Fibroblast of mammary gland (primary cell): ENCODE data around the gene TMPRSS11E.
"Not testable (repeated sequence)": the region's sequence is repeated elsewhere in the genome, so short reads cannot be mapped to it uniquely, and the experiment has no call there.

Experiments used
- DNase-seq: peaks from one replicate; pipeline ENCODE4 v3.0.0-alpha.2; 2010; ENCODE audit warnings: low read depth
- H3K4me3 ChIP-seq: 2 replicates; pipeline ENCODE4 v1.5.1; 2011; ENCODE audit warnings: low read depth, mild to moderate bottlenecking, low read length, moderate library complexity; ENCODE audit not compliant: control insufficient read depth
- CTCF ChIP-seq: conservative IDR thresholded peaks from 2 replicates; pipeline ENCODE4 v1.5.1; 2011; ENCODE audit warnings: low read depth, low read length, inconsistent platforms; ENCODE audit not compliant: control insufficient read depth, insufficient read depth

The TMPRSS11E gene, protein sequence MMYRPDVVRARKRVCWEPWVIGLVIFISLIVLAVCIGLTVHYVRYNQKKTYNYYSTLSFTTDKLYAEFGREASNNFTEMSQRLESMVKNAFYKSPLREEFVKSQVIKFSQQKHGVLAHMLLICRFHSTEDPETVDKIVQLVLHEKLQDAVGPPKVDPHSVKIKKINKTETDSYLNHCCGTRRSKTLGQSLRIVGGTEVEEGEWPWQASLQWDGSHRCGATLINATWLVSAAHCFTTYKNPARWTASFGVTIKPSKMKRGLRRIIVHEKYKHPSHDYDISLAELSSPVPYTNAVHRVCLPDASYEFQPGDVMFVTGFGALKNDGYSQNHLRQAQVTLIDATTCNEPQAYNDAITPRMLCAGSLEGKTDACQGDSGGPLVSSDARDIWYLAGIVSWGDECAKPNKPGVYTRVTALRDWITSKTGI

GRCh38 chr4:68447201-68447600 is at the start of gene TMPRSS11E:
Gene TMPRSS11E (plus strand): TSS chr4:68447463. CDS start chr4:68447513, 50 bp downstream.
- no peak within 1 kb of the TSS for H3K4me3 ChIP-seq
- DNase-seq, result no peak
- TF ChIP-seq CTCF, result no peak

- TF ChIP-seq CTCF, result no peak
- no peak for DNase-seq
- H3K4me3 ChIP-seq, result no peak overlapping the region
These were observed 48.0 kb upstream of the TMPRSS11E start for GRCh38 chr4:68399306-68399705.

GRCh38 chr4:68401231-68401630 is 46.0 kb upstream of the TMPRSS11E start:
- no peak for DNase-seq
- H3K4me3 ChIP-seq, result no peak overlapping the region
- TF ChIP-seq CTCF, result no peak

DNA sequence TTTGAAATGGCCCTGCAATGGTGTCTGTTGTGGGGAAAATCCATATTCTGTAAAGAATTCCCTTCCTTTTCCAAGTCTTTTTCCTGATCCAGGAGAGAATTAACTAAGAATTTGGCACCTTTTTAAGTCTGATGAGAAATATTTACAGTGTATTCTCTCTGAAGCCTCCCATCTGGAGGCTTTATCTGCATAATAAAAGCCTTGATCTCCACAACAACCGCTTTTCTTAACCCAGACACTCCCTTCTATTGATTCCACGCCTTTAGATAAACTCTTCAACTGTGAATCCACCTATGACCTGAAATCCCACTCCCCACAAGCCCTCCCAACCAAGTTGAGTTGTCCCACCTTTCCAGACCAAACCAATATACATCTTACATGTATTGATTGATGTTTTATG is 43.1 kb upstream of the TMPRSS11E start:
- H3K4me3 ChIP-seq, result no peak overlapping the region
- DNase-seq, result no peak
- TF ChIP-seq CTCF, result no peak

- not testable (repeated sequence) for H3K4me3 ChIP-seq, DNase-seq
These were observed 41.4 kb upstream of the TMPRSS11E start for GRCh38 chr4:68405718-68406478.

GRCh38 chr4:68406479-68406859 is 40.8 kb upstream of the TMPRSS11E start:
- H3K4me3 ChIP-seq, result no peak overlapping the region
- no peak for DNase-seq
- no peak for TF ChIP-seq CTCF

GRCh38 chr4:68407015-68407867 is 40.0 kb upstream of the TMPRSS11E start:
- not testable (repeated sequence) for DNase-seq, H3K4me3 ChIP-seq
